MM.1S (cell line): ENCODE results near the gene SH3RF3.
A peak's percentile ranks its signal among the peaks of the same experiment; 100 is the strongest.

ENCODE experiments used
- DNase-seq: peaks from one replicate; pipeline ENCODE4 v3.0.0-alpha.2; 2015
- H2AFZ ChIP-seq: fragments of 300-600 bp; sonication (generic); 2 replicates; pipeline ENCODE4 v1.6.0; 2016; ENCODE audit warnings: antibody characterized with exemption, low read length
- H3F3A ChIP-seq: fragments of 300-600 bp; sonication (generic); 2 replicates; pipeline ENCODE4 v1.6.1; 2016; ENCODE audit warnings: mild to moderate bottlenecking, antibody characterized with exemption, low read length, moderate library complexity, mixed read lengths; ENCODE audit not compliant: insufficient read depth
- H3K27ac ChIP-seq: fragments of 300-600 bp; sonication (generic); 2 replicates; pipeline ENCODE4 v1.5.1; 2016; ENCODE audit warnings: mild to moderate bottlenecking, low read length
- H3K27me3 ChIP-seq: fragments of 300-600 bp; sonication (generic); replicated peaks from 2 replicates; pipeline ENCODE4 v1.6.0; 2016; ENCODE audit warnings: low read length; ENCODE audit not compliant: insufficient read depth
- H3K36me3 ChIP-seq: fragments of 300-600 bp; sonication (generic); replicated peaks from 2 replicates; pipeline ENCODE4 v1.6.1; 2016; ENCODE audit warnings: mild to moderate bottlenecking, low read length, mixed read lengths; ENCODE audit not compliant: insufficient read depth
- H3K4me1 ChIP-seq: fragments of 300-600 bp; sonication (generic); 2 replicates; pipeline ENCODE4 v1.6.1; 2016; ENCODE audit warnings: low read length, mixed read lengths
- H3K4me2 ChIP-seq: fragments of 300-600 bp; sonication (generic); 2 replicates; pipeline ENCODE4 v1.6.0; 2016; ENCODE audit warnings: low read depth, low read length
- H3K4me3 ChIP-seq: fragments of 300-600 bp; sonication (generic); 2 replicates; pipeline ENCODE4 v1.5.1; 2016; ENCODE audit warnings: low read length, mixed read lengths
- H3K79me2 ChIP-seq: fragments of 300-600 bp; sonication (generic); 2 replicates; pipeline ENCODE4 v1.6.1; 2016; ENCODE audit warnings: mixed run types, low read length, mixed read lengths
- H3K9ac ChIP-seq: fragments of 300-600 bp; sonication (generic); 2 replicates; pipeline ENCODE4 v1.6.1; 2016; ENCODE audit warnings: low read length, mixed read lengths
- H3K9me2 ChIP-seq: fragments of 300-600 bp; sonication (generic); replicated peaks from 2 replicates; pipeline ENCODE4 v1.6.1; 2016; ENCODE audit warnings: mild to moderate bottlenecking, low read length, mixed read lengths; ENCODE audit not compliant: insufficient read depth
- H3K9me3 ChIP-seq: fragments of 300-600 bp; sonication (generic); replicated peaks from 2 replicates; pipeline ENCODE4 v1.6.1; 2016; ENCODE audit warnings: mild to moderate bottlenecking, low read length, mixed read lengths; ENCODE audit not compliant: insufficient read depth
- H4K20me1 ChIP-seq: fragments of 300-600 bp; sonication (generic); 2 replicates; pipeline ENCODE4 v1.6.1; 2016; ENCODE audit warnings: mild to moderate bottlenecking, low read length, moderate library complexity, mixed read lengths; ENCODE audit not compliant: insufficient read depth
- CTCF ChIP-seq: fragments of 300-600 bp; sonication (generic); IDR thresholded peaks from 2 replicates; pipeline ENCODE4 v1.5.1; 2016; ENCODE audit warnings: antibody characterized with exemption, low read length, mixed read lengths
- EZH2 ChIP-seq: fragments of 300-600 bp; sonication (generic); optimal IDR thresholded peaks from 2 replicates; pipeline ENCODE3; 2017; ENCODE audit warnings: low read depth, mild to moderate bottlenecking, antibody characterized with exemption, low read length, mixed read lengths
- EZH2phosphoT487 ChIP-seq: fragments of 300-600 bp; sonication (generic); IDR thresholded peaks from 2 replicates; pipeline ENCODE4 v1.6.1; 2018; ENCODE audit warnings: antibody characterized with exemption, low read length

SH3RF3 gene

GRCh38 chr2:109234355-109234754 lies 105.3 kb downstream of the SH3RF3 start:
- Histone ChIP-seq H3K36me3 (no peaks in the 10 kb centered on the region), H3K9ac (no peak overlapping the region), H3K9me2 (no peaks in the 10 kb centered on the region), H3K4me3 (no peak overlapping the region), H3K27ac (no peak overlapping the region), H3K4me1 (peaks cover 53% of the 10 kb centered on the region), H3K4me2 (no peak overlapping the region), H2AFZ (no peak overlapping the region), H3F3A (no peaks in the 10 kb centered on the region), H3K79me2 (peaks cover 95% of the 10 kb centered on the region), H3K27me3 (no peaks in the 10 kb centered on the region), H4K20me1 (no peaks in the 10 kb centered on the region), H3K9me3 (no peaks in the 10 kb centered on the region)
- no peak for DNase-seq
- no peak for TF ChIP-seq EZH2phosphoT487
- TF ChIP-seq EZH2, result no peak
- TF ChIP-seq CTCF, result no peak

- Histone ChIP-seq H2AFZ (no peak overlapping the region), H3K9ac (no peak overlapping the region), H4K20me1 (no peaks in the 10 kb centered on the region), H3K79me2 (peaks cover 98% of the 10 kb centered on the region), H3K4me1 (peaks cover 53% of the 10 kb centered on the region), H3K27ac (peak overlapping the region; percentile 41; the same call in 1 of the 2 replicates), H3K27me3 (no peaks in the 10 kb centered on the region), H3K9me2 (no peaks in the 10 kb centered on the region), H3K9me3 (no peaks in the 10 kb centered on the region), H3K4me3 (no peak overlapping the region), H3F3A (no peaks in the 10 kb centered on the region), H3K36me3 (no peaks in the 10 kb centered on the region), H3K4me2 (peak overlapping the region; percentile 36)
- TF ChIP-seq CTCF (no peak), EZH2phosphoT487 (no peak), EZH2 (no peak)
- DNase-seq, result no peak
These were observed 107.1 kb downstream of the SH3RF3 start for GRCh38 chr2:109236147-109236546.

GRCh38 chr2:109237792-109238191 lies 108.8 kb downstream of the SH3RF3 start:
- H3K79me2 ChIP-seq, result peaks cover 98% of the 10 kb centered on the region
- H3K4me2 ChIP-seq, result no peak overlapping the region

More at GRCh38 chr2:109237792-109238191, 108.8 kb downstream of the SH3RF3 start:
- no peak overlapping the region for H3K4me3 ChIP-seq
- peaks cover 53% of the 10 kb centered on the region for H3K4me1 ChIP-seq
- no peaks in the 10 kb centered on the region for H3F3A ChIP-seq
- no peaks in the 10 kb centered on the region for H3K9me3 ChIP-seq
- H3K9me2 ChIP-seq, result no peaks in the 10 kb centered on the region
- TF ChIP-seq CTCF (no peak), EZH2phosphoT487 (no peak), EZH2 (no peak)
- H3K9ac ChIP-seq, result no peak overlapping the region
- H4K20me1 ChIP-seq, result no peaks in the 10 kb centered on the region
- H3K36me3 ChIP-seq, result no peaks in the 10 kb centered on the region
- no peak overlapping the region for H2AFZ ChIP-seq
- no peaks in the 10 kb centered on the region for H3K27me3 ChIP-seq
- H3K27ac ChIP-seq, result no peak overlapping the region; the same call in 1 of the 2 replicates
- no peak for DNase-seq
